Breast epithelium (tissue), 4 donors: ENCODE results near the gene TUG1. TPM values are rescaled to one million over a fixed set of nuclear protein-coding genes. Genes with fewer than 3 reads are reported as not detected.

Experiments
- DNase-seq, 2 donors: peaks; one replicate each; pipeline ENCODE4 v3.0.0-alpha.2; 2019; ENCODE audit warnings: low spot score in 2 of 2
- H3K27ac ChIP-seq, 2 donors: fragments of 200-600 bp; sonication (generic) in 1 of 2; one replicate each; pipeline ENCODE4 v1.5.1; 2016 to 2019; ENCODE audit warnings: mild to moderate bottlenecking in 1 of 2
- H3K27me3 ChIP-seq, 2 donors: fragments of 200-600 bp; sonication (generic) in 1 of 2; one replicate each; pipeline versions ENCODE4 v1.5.1 to v1.6.0; 2017 to 2019; ENCODE audit warnings: control low read depth in 1 of 2, mild to moderate bottlenecking in 1 of 2
- H3K36me3 ChIP-seq: fragments of 200-600 bp; one replicate; pipeline ENCODE4 v1.5.1; 2019
- H3K4me1 ChIP-seq, 2 donors: fragments of 200-600 bp; sonication (generic); one replicate each; pipeline ENCODE4 v1.5.1; 2016 to 2019; ENCODE audit warnings: control low read depth in 1 of 2
- H3K4me3 ChIP-seq, 3 donors: fragments of 200-600 bp; sonication (generic); 1 replicate in 2 of 3; 2 replicates in 1 of 3; pipeline ENCODE4 v1.5.1; 2016 to 2019; ENCODE audit warnings: mild to moderate bottlenecking in 3 of 3, moderate library complexity in 2 of 3
- H3K9me3 ChIP-seq, 2 donors: fragments of 200-600 bp; sonication (generic) in 1 of 2; one replicate each; pipeline ENCODE4 v1.5.1; 2016 to 2019; ENCODE audit warnings: control low read depth in 1 of 2
- POLR2A ChIP-seq: fragments of 450-650 bp; IDR thresholded peaks from one replicate; pipeline ENCODE4 v1.6.1; 2016; ENCODE audit warnings: antibody characterized with exemption, mild to moderate bottlenecking, moderate library complexity
- POLR2AphosphoS5 ChIP-seq, 3 donors: sonication (generic); formaldehyde crosslinking; IDR thresholded peaks; one replicate each; pipeline ENCODE4 v1.6.1; 2017; ENCODE audit warnings: antibody characterized with exemption in 3 of 3
- intact Hi-C: fragments of 100-400 bp; cut with DNase I; formaldehyde crosslinking; loops from one replicate; pipeline ENCODE4 v1.15.1; 2023; ENCODE audit warnings: low total_unique reads
- total RNA-seq, 3 donors: library from RNA; depleted of rRNA; stranded (reverse); fragments of >200 nt; gene quantifications; one replicate each; pipeline ENCODE4 v1.1.0, GENCODE V29; 2016
- TF ChIP-seq, protein P1 (sequence below), 3 donors: fragments of 450-650 bp; IDR thresholded peaks; one replicate each; pipeline ENCODE4 v1.5.1; 2016 to 2017; ENCODE audit warnings: antibody characterized with exemption in 3 of 3, mild to moderate bottlenecking in 3 of 3, moderate library complexity in 3 of 3

The TUG1 gene
- total RNA-seq, 3 donors from 2014 or later: 59.7 to 116 (median 84.9) TPM

DNA sequence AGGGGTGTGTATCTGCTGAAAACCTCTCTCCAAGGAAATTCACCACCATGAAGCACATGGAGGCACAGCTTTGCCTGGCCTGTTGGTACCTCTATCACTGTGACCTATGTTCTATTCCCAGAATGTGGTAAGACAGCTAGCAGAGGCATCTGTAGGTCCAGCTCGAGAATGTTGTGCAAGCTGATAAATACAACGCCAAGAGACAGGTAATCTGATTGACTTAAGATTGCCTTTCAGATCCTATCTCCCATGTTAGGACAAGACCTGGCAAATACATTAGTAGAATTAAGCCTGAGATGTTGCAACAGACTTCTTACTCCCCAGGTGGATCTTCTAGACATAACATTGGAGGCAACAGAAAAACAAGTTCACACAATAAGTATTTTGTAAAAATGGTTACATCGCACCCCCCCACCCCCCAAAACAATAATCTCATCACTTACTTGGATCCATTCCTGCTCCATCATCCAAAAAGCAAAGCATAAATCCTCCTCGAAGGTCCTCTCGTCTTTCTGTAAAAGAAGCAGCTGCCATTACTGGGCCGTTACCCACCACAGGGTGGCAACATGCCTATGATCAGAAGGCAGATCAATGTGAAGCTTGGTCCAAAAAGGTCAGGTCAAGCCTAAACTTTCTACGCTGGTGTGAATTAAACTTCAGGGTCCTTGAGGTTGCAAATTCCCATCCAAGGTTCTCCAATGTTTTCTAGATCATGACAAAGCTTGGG is 19.0 kb upstream of the TUG1 start:
- intact Hi-C loops: no loop called here
- H3K4me1 ChIP-seq: peaks cover 0 to 4% of the 10 kb centered on the region in 2 donors
- H3K27me3 ChIP-seq: no peaks in the 10 kb centered on the region
- H3K4me3 ChIP-seq: no peak overlapping the region
- peak overlapping the region in 1 of 2 donors; percentile 28 for H3K27ac ChIP-seq
- no peaks in the 10 kb centered on the region for H3K36me3 ChIP-seq
- DNase-seq: no peak
- no peaks in the 10 kb centered on the region for H3K9me3 ChIP-seq
- TF ChIP-seq POLR2A (no peak), POLR2AphosphoS5 (IDR thresholded peaks at IDR 0.05) (no peak)
- TF ChIP-seq, protein P1, sequence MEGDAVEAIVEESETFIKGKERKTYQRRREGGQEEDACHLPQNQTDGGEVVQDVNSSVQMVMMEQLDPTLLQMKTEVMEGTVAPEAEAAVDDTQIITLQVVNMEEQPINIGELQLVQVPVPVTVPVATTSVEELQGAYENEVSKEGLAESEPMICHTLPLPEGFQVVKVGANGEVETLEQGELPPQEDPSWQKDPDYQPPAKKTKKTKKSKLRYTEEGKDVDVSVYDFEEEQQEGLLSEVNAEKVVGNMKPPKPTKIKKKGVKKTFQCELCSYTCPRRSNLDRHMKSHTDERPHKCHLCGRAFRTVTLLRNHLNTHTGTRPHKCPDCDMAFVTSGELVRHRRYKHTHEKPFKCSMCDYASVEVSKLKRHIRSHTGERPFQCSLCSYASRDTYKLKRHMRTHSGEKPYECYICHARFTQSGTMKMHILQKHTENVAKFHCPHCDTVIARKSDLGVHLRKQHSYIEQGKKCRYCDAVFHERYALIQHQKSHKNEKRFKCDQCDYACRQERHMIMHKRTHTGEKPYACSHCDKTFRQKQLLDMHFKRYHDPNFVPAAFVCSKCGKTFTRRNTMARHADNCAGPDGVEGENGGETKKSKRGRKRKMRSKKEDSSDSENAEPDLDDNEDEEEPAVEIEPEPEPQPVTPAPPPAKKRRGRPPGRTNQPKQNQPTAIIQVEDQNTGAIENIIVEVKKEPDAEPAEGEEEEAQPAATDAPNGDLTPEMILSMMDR (IDR thresholded peaks at IDR 0.05): no peak

DNA sequence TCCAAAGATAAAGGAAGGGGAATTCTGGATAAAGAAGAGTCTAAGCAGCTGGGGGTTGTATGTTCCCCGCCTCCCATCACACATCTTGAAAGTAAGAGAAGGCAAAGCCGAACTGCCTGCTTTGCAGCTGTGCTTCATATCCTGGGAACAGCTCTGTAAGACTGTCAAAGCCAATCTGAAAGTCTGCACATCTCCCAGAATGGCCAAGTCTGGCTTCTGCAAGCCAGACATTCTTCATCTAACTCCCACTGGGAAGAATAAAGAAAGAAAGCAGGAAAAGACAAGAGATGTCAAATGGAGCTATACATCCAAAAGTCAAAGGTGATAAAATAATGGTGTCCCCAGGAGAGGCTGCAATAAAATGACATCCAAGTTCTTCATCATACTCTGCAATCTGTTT is 15.9 kb upstream of the TUG1 start:
- H3K4me3 ChIP-seq: no peak overlapping the region
- no peak for DNase-seq
- H3K27me3 ChIP-seq: no peaks in the 10 kb centered on the region
- TF ChIP-seq POLR2A (no peak), POLR2AphosphoS5 (IDR thresholded peaks at IDR 0.05) (no peak)
- TF ChIP-seq, protein P1 (IDR thresholded peaks at IDR 0.05): no peak
- no peak overlapping the region for H3K27ac ChIP-seq
- H3K9me3 ChIP-seq: no peaks in the 10 kb centered on the region
- H3K36me3 ChIP-seq: no peaks in the 10 kb centered on the region
- H3K4me1 ChIP-seq: no peaks in the 10 kb centered on the region
- intact Hi-C loops: no loop called here

DNA sequence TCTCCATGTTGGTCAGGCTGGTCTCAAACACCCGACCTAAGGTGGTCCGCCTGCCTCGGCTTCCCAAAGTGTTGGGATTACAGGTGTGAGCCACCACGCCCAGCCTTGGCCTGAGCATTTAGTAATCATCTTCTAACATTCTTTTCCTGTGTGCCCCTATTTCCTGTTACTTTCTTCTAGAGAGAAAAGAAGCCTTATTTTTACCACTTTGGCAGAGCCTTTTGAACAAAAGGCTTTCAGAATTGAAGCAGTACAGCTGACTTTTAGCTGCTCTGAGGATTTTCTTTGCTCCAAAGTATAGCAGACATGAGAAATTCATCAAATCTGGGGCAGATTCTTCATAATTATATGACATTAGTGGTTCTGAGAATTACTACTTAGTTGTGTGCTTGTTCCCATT is 13.9 kb upstream of the TUG1 start:
- Histone ChIP-seq H3K27me3 (no peaks in the 10 kb centered on the region), H3K36me3 (no peaks in the 10 kb centered on the region), H3K4me3 (no peak overlapping the region), H3K4me1 (no peaks in the 10 kb centered on the region), H3K27ac (no peak overlapping the region), H3K9me3 (no peaks in the 10 kb centered on the region)
- intact Hi-C loops: no loop called here
- TF ChIP-seq, protein P1 (IDR thresholded peaks at IDR 0.05): no peak
- no peak for TF ChIP-seq POLR2A
- no peak for TF ChIP-seq POLR2AphosphoS5 (IDR thresholded peaks at IDR 0.05)
- DNase-seq: no peak

DNA sequence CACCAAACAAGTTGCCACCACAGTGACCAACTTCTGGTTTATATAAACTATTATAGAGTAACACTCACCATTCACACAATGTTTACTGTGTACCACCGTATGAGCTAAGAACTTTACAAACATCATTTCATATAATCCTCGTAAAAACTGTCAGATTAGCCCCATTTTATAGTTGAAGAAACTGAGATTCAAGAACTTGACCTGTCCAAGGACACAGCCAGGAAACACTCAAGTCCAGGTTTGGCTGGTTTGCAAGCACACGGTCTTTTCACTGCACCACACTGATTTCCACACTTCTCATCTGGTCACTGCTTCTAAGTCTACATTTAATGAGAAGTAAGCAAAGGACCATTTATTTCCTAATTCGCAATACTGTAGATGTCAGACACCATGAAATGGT is 4.2 kb upstream of the TUG1 start:
- Histone ChIP-seq H3K4me3 (no peak overlapping the region), H3K27ac (no peak overlapping the region), H3K27me3 (no peaks in the 10 kb centered on the region), H3K9me3 (no peaks in the 10 kb centered on the region), H3K36me3 (no peaks in the 10 kb centered on the region), H3K4me1 (no peaks in the 10 kb centered on the region)
- intact Hi-C loops: no loop called here
- TF ChIP-seq POLR2AphosphoS5 (IDR thresholded peaks at IDR 0.05) (no peak), POLR2A (no peak)
- TF ChIP-seq, protein P1 (IDR thresholded peaks at IDR 0.05): no peak
- DNase-seq: no peak

DNA sequence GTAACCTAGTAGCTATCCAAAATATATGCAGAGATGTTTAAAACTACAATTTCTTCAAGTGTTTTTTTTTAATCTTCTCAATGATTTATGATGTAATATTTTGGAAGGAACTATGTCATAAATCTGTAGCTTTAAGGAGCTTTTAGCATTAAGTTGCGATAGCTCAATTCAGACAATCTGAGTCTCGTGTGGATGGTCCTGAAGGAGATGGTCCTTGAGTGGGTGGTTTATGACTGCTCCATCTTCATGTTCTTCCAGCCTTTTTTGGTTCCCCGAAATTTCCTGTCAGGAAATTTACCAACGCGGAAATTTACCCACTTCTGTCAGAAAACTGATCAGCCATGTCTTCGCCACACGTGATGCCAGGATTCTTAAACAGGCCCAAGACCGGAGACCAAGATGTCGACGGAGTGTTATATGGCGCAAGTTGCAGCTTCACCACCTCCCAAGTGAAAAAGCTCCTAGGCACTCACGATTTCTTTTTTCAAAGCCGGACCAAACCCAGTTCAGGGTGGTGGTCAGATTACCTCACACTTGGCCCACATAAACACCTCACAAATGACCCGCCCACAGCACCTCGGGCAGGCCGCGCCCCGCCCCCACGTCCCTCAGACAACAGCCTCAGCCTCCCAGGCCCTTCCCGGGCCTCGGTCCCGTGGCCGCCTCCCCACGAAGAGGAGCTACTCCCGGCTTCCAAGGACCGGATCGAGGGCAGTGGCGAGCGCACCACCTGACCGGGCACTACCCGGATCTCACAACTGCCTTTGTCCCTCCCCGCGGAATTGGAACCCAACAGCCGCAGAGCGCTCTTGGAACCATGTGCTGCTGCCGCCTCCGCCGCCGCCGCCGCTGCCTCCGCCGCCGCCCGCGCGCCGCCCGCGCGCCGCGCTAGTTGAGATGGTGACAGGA is 796 bp upstream of the TUG1 start, which contains the start of gene MORC2:
Gene MORC2 (minus strand): TSS at position 760 of the 909 bp plus-strand sequence. CDS start 885 bp downstream, outside the sequence.
- peak in 1 of 3 donors; percentile 4 for TF ChIP-seq POLR2AphosphoS5 (IDR thresholded peaks at IDR 0.05)
- TF ChIP-seq, protein P1 (IDR thresholded peaks at IDR 0.05): no peak
- DNase-seq: peak in 1 of 2 donors; percentile 66
- H3K4me3 ChIP-seq: peak within 1 kb of the TSS; percentile 84 to 98 (median 86)
- no peaks in the 10 kb centered on the region for H3K27me3 ChIP-seq
- peaks cover 15% of the 10 kb centered on the region for H3K36me3 ChIP-seq
- H3K4me1 ChIP-seq: peaks cover 0 to 9% of the 10 kb centered on the region in 2 donors
- intact Hi-C loops: no loop called here
- H3K27ac ChIP-seq: peak within 1 kb of the TSS; percentile 94 to 98
- H3K9me3 ChIP-seq: peaks cover 19 to 31% of the 10 kb centered on the region in 2 donors
